ENCODE data around the gene CISTR.

GRCh38 chr12:53785161-53785560 is 33.4 kb upstream of the CISTR start:
- TF ChIP-seq CTCF (IDR thresholded peaks at IDR 0.05; ENCODE audit: insufficient read depth, low read depth, low read length), result no peak
- TF ChIP-seq EZH2 (IDR thresholded peaks at IDR 0.05; ENCODE audit: insufficient read depth, low read length), result no peak

Measured in astrocyte (in vitro differentiated cells and primary cell).